Activated gamma-delta T cell treated with anti-CD3 and anti-CD28 coated beads, Interleukin-2, amount 50 U/mL, for 16 hours (primary cell): ENCODE data around the gene CCDC201.

Experiments
- DNase-seq: peaks from one replicate; pipeline ENCODE4 v3.0.0-alpha.2; 2020; ENCODE audit warnings: low read depth

The CCDC201 gene, protein sequence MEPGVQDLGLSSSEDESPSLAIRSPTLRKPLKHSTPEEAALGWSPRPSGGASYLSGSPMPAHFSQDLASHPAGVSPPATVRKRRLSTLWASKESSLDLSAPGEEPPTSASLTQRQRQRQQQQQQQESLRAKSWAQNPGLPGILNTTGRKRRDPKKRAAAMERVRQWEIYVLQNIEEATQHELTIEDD

DNA sequence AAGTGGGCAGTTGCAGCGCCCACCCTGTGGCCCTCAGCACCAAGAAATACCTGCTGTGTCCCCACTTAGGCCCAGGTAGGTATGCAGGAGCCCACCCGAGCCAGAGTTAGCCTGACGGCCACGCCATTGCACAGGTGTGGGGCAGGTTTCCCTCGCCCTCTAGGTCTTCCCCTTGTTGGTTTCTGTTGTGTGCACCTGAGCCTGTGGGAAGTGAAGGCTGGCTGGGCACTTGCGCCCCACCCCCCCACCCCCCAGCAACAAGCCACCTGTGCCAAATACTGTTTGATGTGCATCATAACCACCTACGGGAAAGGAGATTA is at the start of gene CCDC201:
CCDC201 (minus strand) TSS at position 48 of the 320 bp plus-strand sequence. CDS start 75 bp downstream, outside the sequence.
- DNase-seq: no peak

- no peak for DNase-seq
Measured at GRCh38 chr7:45921699-45922519, 49.0 kb upstream of the CCDC201 start.

- DNase-seq: no peak
Measured at GRCh38 chr7:45921381-45921698, 48.5 kb upstream of the CCDC201 start.

DNA sequence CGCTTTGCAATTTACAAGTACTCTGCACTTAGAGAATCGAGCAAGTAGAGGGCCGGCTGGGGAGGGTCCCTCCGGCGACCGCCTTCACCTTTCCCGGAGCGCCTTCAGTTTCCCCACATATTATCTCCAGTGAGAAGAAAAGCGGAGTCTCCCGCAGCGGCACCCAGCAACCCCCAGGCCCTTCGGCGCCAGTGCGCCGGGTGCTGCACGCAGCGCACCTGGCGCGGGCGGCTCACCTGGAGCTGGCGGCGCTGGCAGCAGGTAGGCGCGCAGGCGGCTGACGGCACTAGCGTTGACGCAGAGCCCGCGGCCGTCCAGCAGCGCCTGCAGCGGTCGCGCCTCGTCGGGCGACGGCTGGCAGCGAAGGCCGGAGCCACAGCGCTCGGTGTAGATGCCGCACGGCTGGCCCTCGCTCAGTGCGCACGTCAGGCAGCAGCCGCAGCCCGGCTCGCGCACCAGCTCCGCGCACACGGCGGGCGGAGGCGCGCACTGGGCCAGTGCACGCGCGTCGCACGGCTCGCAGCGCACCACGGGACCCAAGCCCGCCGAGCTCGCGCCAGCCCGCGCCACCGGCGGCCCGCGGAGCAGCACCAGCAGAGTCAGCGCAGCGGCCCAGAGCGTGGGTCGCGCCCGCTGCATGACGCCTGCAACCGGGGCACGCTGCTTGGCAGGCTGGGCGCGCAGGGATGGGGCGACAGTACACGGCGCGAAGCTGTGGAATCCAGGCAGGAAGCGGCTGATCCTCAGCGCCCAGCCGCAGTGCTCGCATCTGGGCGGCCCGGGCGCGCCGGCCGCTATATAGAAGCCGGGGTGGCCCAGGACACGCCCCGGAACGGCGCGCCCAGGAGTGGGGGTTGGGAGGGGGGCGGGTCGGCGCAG is 47.9 kb upstream of the CCDC201 start, which contains the start of gene IGFBP3:
IGFBP3 (minus strand) TSS at position 771 of the 879 bp plus-strand sequence; CDS start at position 639, 132 bp downstream.
- no peak for DNase-seq

DNA sequence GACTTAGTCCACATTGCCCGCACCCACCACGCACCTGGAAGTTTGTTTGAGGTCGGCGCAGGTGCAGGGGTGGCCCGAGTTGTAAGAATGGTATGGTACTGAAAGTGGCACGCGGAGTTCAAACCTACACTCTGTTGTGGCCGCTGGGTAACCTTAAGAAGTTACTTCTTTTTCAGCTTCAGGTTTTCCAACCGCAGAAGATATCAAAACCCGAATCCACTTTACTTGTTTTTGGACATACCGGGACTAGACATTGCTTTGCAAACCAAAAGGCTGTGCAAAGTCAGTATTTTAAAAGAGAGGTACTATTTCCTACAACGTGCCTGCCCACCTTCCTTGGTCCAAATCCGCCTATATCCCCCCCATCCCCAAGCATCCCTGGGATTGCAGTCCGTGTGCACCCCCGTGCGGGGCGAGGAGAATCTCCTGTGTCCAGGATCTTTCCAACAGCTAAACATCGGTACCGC is 47.1 kb upstream of the CCDC201 start:
- DNase-seq: no peak

- no peak for DNase-seq
Measured at GRCh38 chr7:45919231-45919784, 46.4 kb upstream of the CCDC201 start.

GRCh38 chr7:45918556-45918955 is 45.7 kb upstream of the CCDC201 start:
- DNase-seq: no peak

DNA sequence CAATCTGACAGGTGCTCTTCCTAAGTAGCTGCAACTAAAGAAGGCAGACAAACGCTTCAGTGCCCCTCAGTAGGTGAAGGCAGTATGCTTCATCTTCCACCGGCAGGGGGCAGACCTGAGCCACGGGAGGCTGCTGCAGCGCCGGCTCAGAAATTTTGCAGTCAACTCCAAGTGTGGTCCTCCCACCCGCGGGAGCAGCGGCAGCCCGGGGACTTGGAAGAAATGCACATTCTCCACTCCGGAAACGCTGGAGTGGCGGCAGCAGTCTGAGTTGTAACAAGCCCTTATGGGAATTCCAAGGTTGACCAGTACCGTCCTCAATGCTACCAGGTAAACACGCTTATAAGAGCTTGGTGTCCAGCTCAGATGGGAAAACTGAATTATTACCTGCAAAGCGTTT is 44.8 kb upstream of the CCDC201 start:
- DNase-seq: peak; percentile 47

GRCh38 chr7:45917064-45917463 is 44.2 kb upstream of the CCDC201 start:
- DNase-seq: no peak

DNA sequence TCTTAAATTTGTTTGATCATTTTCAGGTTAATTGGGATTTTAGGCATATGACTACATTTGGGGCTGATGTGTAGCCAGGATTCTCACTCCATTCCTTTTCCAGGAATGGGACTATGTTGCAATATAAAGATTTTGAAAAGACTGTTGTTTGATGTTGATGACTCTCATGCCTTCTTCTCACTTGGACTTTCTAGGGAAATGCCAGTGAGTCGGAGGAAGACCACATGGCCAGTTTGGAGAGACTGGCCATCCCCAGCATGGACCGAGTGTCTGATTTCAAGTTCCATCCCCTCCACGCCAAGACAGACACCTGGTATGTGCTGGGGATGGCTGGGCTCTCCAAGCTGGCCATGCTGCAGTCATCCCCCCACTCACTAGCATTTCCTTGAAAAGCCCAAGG is 42.7 kb upstream of the CCDC201 start:
- DNase-seq: no peak

GRCh38 chr7:45914911-45915310 is 42.0 kb upstream of the CCDC201 start:
- DNase-seq: no peak

- no peak for DNase-seq
Measured at GRCh38 chr7:45912972-45913371, 40.1 kb upstream of the CCDC201 start.

DNA sequence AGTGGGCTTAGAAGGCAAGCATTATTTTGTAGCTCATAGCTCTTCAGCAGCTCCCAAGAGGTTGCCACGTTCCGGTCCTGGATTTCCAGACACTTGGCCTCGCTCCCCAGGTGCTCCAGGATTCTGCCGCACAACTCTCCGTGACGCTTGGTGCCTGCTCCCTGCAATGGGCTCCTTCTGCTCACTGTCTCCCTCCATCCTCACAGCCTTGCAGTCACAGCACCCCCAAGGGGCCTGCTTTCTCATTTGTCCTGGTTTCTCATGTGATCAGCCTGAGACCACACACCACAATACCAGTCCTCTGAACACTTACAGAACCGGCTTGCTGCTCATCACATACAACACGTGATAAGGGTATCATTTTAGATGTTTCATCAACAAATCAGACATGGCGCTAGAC is 38.4 kb upstream of the CCDC201 start:
- DNase-seq: no peak

DNA sequence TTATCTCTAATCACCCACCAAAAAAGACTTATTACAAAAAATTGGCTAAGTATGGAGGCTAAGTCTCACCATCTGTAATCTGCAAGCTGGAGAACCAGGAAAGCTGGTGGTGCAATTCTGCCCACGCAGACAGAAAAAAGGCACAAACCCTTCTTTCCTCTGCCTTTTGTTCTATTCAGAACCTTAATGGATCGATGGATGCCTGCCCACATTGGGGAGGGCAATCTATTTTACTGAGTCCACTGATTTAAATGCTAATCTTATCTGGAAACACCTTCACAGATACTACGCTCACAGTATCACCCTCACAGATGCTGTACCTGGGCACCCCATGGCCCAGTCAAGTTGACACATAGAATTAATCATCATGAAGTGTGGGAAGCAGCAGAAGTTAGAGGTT is 38.0 kb upstream of the CCDC201 start:
- DNase-seq: no peak

DNA sequence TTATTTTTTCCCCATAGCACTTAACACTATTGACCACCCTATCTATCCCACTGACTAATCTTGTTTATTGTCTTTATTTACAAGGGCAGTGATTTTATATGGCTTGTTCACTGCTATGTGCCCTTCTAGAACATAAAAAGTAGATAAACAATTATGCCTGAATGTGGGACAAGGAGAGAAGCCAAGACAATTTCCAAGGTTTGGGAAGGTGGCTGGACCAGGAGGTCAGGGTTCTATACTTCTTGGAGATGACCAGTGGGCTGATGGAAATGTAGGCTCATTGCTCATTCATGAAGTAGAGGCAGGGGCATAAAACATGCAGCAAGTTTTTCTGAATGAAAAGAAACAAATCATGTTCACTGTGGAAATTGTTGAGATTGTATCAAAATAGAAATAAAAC is 36.7 kb upstream of the CCDC201 start:
- DNase-seq: no peak

- no peak for DNase-seq
Measured at GRCh38 chr7:45902820-45903219, 29.9 kb upstream of the CCDC201 start.

GRCh38 chr7:45901566-45901965 is 28.7 kb upstream of the CCDC201 start:
- no peak for DNase-seq

GRCh38 chr7:45898222-45898621 is 25.3 kb upstream of the CCDC201 start:
- no peak for DNase-seq

DNA sequence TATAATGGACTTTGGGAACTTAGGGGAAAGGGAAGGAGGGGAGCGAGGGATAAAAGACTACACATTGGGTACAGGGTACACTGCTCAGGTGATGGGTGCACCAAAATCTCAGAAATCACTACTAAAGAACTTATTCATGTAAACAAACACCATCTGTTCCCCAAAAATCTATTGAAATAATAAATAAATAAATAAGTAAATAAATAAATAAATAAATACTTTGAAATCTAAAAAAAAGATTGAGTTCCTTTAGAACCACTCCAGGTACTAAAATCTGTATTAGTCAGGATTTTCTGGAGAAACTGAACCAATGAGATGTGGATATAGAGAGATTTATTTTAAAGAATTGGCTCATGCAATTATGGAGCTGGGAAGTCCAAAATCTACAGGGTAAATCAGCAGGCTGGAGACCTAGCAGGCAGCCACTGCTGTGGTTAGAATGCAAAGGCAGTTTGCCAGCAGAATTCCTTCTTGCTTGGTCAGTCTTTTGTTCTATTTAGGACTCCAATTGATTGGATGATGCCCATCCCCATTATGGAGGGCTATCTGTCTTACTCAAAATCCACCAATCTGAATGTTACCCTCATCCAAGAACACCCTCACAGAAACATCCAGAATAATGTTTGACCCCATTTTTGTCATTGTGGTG is 24.3 kb upstream of the CCDC201 start:
- DNase-seq: no peak

GRCh38 chr7:45894665-45895062 is 21.8 kb upstream of the CCDC201 start:
- no peak for DNase-seq

DNA sequence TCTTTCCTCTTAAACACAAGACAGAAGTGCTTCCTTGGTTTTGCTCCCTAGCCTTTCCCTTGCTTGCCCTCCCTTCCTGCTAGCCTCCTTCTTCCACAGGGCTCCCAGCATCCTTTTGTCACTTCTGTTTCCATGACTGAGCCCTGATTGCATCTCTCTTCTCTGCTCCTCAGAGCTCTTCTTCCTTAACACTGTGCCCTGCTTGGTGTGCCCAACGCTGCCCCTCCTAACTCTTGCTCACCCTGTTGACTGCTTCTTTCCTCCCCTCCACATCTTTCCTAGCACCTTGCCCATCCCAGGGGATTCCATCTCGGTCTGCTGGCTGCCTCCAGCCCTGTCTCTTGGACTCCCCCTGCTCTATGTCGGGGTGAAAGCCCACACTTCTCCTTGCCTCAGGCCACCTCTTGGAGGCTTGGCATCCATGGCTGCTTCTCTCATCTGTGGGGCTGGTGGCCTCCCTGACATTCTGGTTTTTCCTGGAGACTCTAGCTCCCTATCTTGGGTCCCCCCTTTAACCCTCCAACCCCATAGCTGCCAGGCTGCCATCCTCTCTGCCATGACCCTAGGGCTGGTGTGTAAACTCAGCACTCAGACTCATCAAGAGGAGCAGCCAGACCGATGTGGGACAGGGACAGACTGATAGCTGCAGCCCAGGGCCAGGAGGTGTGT is 21.2 kb upstream of the CCDC201 start:
- DNase-seq: no peak
